HUDEP-2 (cell line): ENCODE data around the gene CA5A.
"Not testable (repeated sequence)": the region's sequence is repeated elsewhere in the genome, so short reads cannot be mapped to it uniquely, and the experiment has no call there.

Experiments
- DNase-seq, 76 experiments: peaks; one replicate each; lab custom pipeline; 2025; ENCODE audit not compliant: unreplicated experiment in 76 of 76; lab: John Stamatoyannopoulos, UW

The CA5A gene

GRCh38 chr16:87949071-87949744, 12.9 kb upstream of the CA5A start:
- no peak for DNase-seq

- no peak for DNase-seq
These were observed 12.4 kb upstream of the CA5A start for GRCh38 chr16:87948735-87949070.

- DNase-seq = no peak
These were observed 11.8 kb upstream of the CA5A start for GRCh38 chr16:87948119-87948545.

- DNase-seq = no peak
These were observed 11.2 kb upstream of the CA5A start for GRCh38 chr16:87947356-87948118.

GRCh38 chr16:87946596-87947347, 10.4 kb upstream of the CA5A start:
- no peak for DNase-seq

GRCh38 chr16:87945351-87946042, 9.2 kb upstream of the CA5A start:
- no peak for DNase-seq

GRCh38 chr16:87942680-87943079, 6.4 kb upstream of the CA5A start:
- DNase-seq = no peak

GRCh38 chr16:87939562-87940423, 3.5 kb upstream of the CA5A start:
- no peak for DNase-seq

- no peak for DNase-seq
These were observed 2.2 kb upstream of the CA5A start for GRCh38 chr16:87938412-87938949.

- not testable (repeated sequence) for DNase-seq
These were observed 858 bp upstream of the CA5A start for GRCh38 chr16:87937231-87937542.

GRCh38 chr16:87936016-87936374, 334 bp downstream of the CA5A start:
- not testable (repeated sequence) for DNase-seq

GRCh38 chr16:87934752-87935425, 1.4 kb downstream of the CA5A start:
- not testable (repeated sequence) for DNase-seq

GRCh38 chr16:87933140-87933495, 3.2 kb downstream of the CA5A start:
- DNase-seq = no peak

- not testable (repeated sequence) for DNase-seq
These were observed 3.7 kb downstream of the CA5A start for GRCh38 chr16:87932475-87933139.

- DNase-seq = no peak
These were observed 4.8 kb downstream of the CA5A start for GRCh38 chr16:87931504-87931903.

GRCh38 chr16:87930456-87930855, 5.9 kb downstream of the CA5A start:
- peak in 1 of 76 experiments; percentile 7 for DNase-seq

GRCh38 chr16:87929986-87930385, 6.3 kb downstream of the CA5A start:
- DNase-seq = no peak

GRCh38 chr16:87927195-87927562, 9.2 kb downstream of the CA5A start:
- no peak for DNase-seq
